AML-193 (cell line): ENCODE data around the gene SEC24B.

Experiments used
- DNase-seq, 2 experiments: peaks; one replicate each; lab custom pipeline; 2025; lab: John Stamatoyannopoulos, UW

SEC24B gene

GRCh38 chr4:109433205-109434006 lies at the start of gene SEC24B:
TSS of gene SEC24B (plus strand) at chr4:109433815. CDS start at chr4:109433870, 55 bp downstream.
- DNase-seq: peak; percentile 61 to 69

GRCh38 chr4:109383823-109384222 lies 49.8 kb upstream of the SEC24B start:
- DNase-seq: no peak

GRCh38 chr4:109385260-109385659 lies 48.4 kb upstream of the SEC24B start:
- DNase-seq: no peak

GRCh38 chr4:109389369-109390114 lies 44.1 kb upstream of the SEC24B start:
- no peak for DNase-seq

- DNase-seq: no peak
Measured at GRCh38 chr4:109390115-109390768, 43.4 kb upstream of the SEC24B start.

GRCh38 chr4:109395694-109396093 lies 37.9 kb upstream of the SEC24B start:
- DNase-seq: no peak

GRCh38 chr4:109398928-109399327 lies 34.7 kb upstream of the SEC24B start:
- DNase-seq: no peak

- DNase-seq: peak; percentile 29 to 42
Measured at GRCh38 chr4:109406337-109406931, 27.2 kb upstream of the SEC24B start.

- DNase-seq: no peak
Measured at GRCh38 chr4:109407027-109407737, 26.4 kb upstream of the SEC24B start.

GRCh38 chr4:109408711-109409110 lies 24.9 kb upstream of the SEC24B start:
- no peak for DNase-seq

GRCh38 chr4:109410226-109410625 lies 23.4 kb upstream of the SEC24B start:
- no peak for DNase-seq

GRCh38 chr4:109410776-109411175 lies 22.8 kb upstream of the SEC24B start:
- no peak for DNase-seq

- no peak for DNase-seq
Measured at GRCh38 chr4:109411964-109412363, 21.7 kb upstream of the SEC24B start.

- no peak for DNase-seq
Measured at GRCh38 chr4:109412776-109413175, 20.8 kb upstream of the SEC24B start.

GRCh38 chr4:109414938-109415337 lies 18.7 kb upstream of the SEC24B start:
- no peak for DNase-seq

GRCh38 chr4:109418588-109418987 lies 15.0 kb upstream of the SEC24B start:
- no peak for DNase-seq

GRCh38 chr4:109419679-109420078 lies 13.9 kb upstream of the SEC24B start:
- DNase-seq: no peak

- DNase-seq: no peak
Measured at GRCh38 chr4:109424093-109424841, 9.3 kb upstream of the SEC24B start.

GRCh38 chr4:109425405-109425804 lies 8.2 kb upstream of the SEC24B start:
- no peak for DNase-seq

GRCh38 chr4:109429545-109429944 lies 4.1 kb upstream of the SEC24B start:
- DNase-seq: no peak

GRCh38 chr4:109432203-109432602 lies 1.4 kb upstream of the SEC24B start:
- DNase-seq: no peak
